ENCODE results near the gene ASIC3.

ASIC3 gene

GRCh38 chr7:151060416-151061212, 12.3 kb downstream of the ASIC3 start:
- Histone ChIP-seq H3K4me2 (ENCODE audit: low read depth, low read length) (peak overlapping the region; percentile 86), H3K9me2 (replicated peaks; ENCODE audit: insufficient read depth, low read length) (no peaks in the 10 kb centered on the region), H2AFZ (ENCODE audit: low read length) (peak overlapping the region; percentile 88; the same call in 1 of the 2 replicates), H3K9ac (ENCODE audit: low read length) (peak overlapping the region; percentile 66; the same call in 1 of the 2 replicates), H3F3A (ENCODE audit: insufficient read depth, low read length) (peaks cover 12% of the 10 kb centered on the region), H3K4me1 (ENCODE audit: low read length) (peaks cover 6% of the 10 kb centered on the region), H3K27me3 (replicated peaks; ENCODE audit: insufficient read depth, low read length) (no peaks in the 10 kb centered on the region), H3K36me3 (replicated peaks; ENCODE audit: insufficient read depth, low read length) (no peaks in the 10 kb centered on the region), H3K27ac (ENCODE audit: low read length) (no peak overlapping the region), H3K79me2 (ENCODE audit: low read length) (peaks cover 36% of the 10 kb centered on the region), H4K20me1 (ENCODE audit: insufficient read depth, low read length) (no peaks in the 10 kb centered on the region), H3K4me3 (ENCODE audit: low read length) (peak overlapping the region; percentile 87), H3K9me3 (replicated peaks; ENCODE audit: insufficient read depth, low read length) (no peaks in the 10 kb centered on the region)
- no peak for DNase-seq
- TF ChIP-seq CTCF (IDR thresholded peaks at IDR 0.05; ENCODE audit: low read length) = no peak
- no peak for TF ChIP-seq EZH2 (optimal IDR thresholded peaks at IDR 0.05; ENCODE audit: low read depth, low read length)
- no peak for TF ChIP-seq EZH2phosphoT487 (IDR thresholded peaks at IDR 0.05; ENCODE audit: low read length)

GRCh38 chr7:151061213-151062110, 13.1 kb downstream of the ASIC3 start:
- Histone ChIP-seq H3K79me2 (ENCODE audit: low read length) (peaks cover 36% of the 10 kb centered on the region), H3K9me2 (replicated peaks; ENCODE audit: insufficient read depth, low read length) (no peaks in the 10 kb centered on the region), H3K27ac (ENCODE audit: low read length) (no peak overlapping the region), H3K4me2 (ENCODE audit: low read depth, low read length) (no peak overlapping the region), H3F3A (ENCODE audit: insufficient read depth, low read length) (peaks cover 12% of the 10 kb centered on the region), H3K36me3 (replicated peaks; ENCODE audit: insufficient read depth, low read length) (no peaks in the 10 kb centered on the region), H3K27me3 (replicated peaks; ENCODE audit: insufficient read depth, low read length) (no peaks in the 10 kb centered on the region), H3K9ac (ENCODE audit: low read length) (no peak overlapping the region), H3K4me1 (ENCODE audit: low read length) (peaks cover 6% of the 10 kb centered on the region), H3K4me3 (ENCODE audit: low read length) (no peak overlapping the region), H3K9me3 (replicated peaks; ENCODE audit: insufficient read depth, low read length) (no peaks in the 10 kb centered on the region), H4K20me1 (ENCODE audit: insufficient read depth, low read length) (no peaks in the 10 kb centered on the region), H2AFZ (ENCODE audit: low read length) (no peak overlapping the region)
- TF ChIP-seq EZH2 (optimal IDR thresholded peaks at IDR 0.05; ENCODE audit: low read depth, low read length) (no peak), CTCF (IDR thresholded peaks at IDR 0.05; ENCODE audit: low read length) (no peak)
- DNase-seq = no peak

GRCh38 chr7:151062111-151062398, 13.7 kb downstream of the ASIC3 start:
- H3K27me3 ChIP-seq (replicated peaks; ENCODE audit: insufficient read depth, low read length) = no peaks in the 10 kb centered on the region
- no peak overlapping the region for H3K4me2 ChIP-seq (ENCODE audit: low read depth, low read length)
- no peaks in the 10 kb centered on the region for H4K20me1 ChIP-seq (ENCODE audit: insufficient read depth, low read length)
- H3K4me3 ChIP-seq (ENCODE audit: low read length) = no peak overlapping the region
- no peak overlapping the region for H3K27ac ChIP-seq (ENCODE audit: low read length)
- no peak for TF ChIP-seq EZH2 (optimal IDR thresholded peaks at IDR 0.05; ENCODE audit: low read depth, low read length)
- TF ChIP-seq CTCF (IDR thresholded peaks at IDR 0.05; ENCODE audit: low read length) = no peak
- TF ChIP-seq EZH2phosphoT487 (IDR thresholded peaks at IDR 0.05; ENCODE audit: low read length) = no peak
- no peaks in the 10 kb centered on the region for H3K9me3 ChIP-seq (replicated peaks; ENCODE audit: insufficient read depth, low read length)
- H3K79me2 ChIP-seq (ENCODE audit: low read length) = peaks cover 35% of the 10 kb centered on the region
- peaks cover 12% of the 10 kb centered on the region for H3F3A ChIP-seq (ENCODE audit: insufficient read depth, low read length)
- H3K4me1 ChIP-seq (ENCODE audit: low read length) = peaks cover 2% of the 10 kb centered on the region
- no peaks in the 10 kb centered on the region for H3K9me2 ChIP-seq (replicated peaks; ENCODE audit: insufficient read depth, low read length)
- no peak overlapping the region for H2AFZ ChIP-seq (ENCODE audit: low read length)
- H3K36me3 ChIP-seq (replicated peaks; ENCODE audit: insufficient read depth, low read length) = no peaks in the 10 kb centered on the region
- no peak for DNase-seq
- no peak overlapping the region for H3K9ac ChIP-seq (ENCODE audit: low read length)

All from MM.1S (cell line).